Heart right ventricle (tissue), 16 donors: ENCODE results near the gene EEFSEC. TPM values are rescaled to one million over a fixed set of nuclear protein-coding genes. Genes with fewer than 3 reads are reported as not detected.

Source experiments
- ATAC-seq, 8 donors: fragments of 200-7000 bp; cut with Tn5 transposase; one replicate each; pipeline ENCODE4 v1.9.1; 2020; ENCODE audit warnings: mild to moderate bottlenecking in 8 of 8, moderate library complexity in 8 of 8, moderate number of reproducible peaks in 1 of 8
- DNase-seq, 2 donors: peaks; one replicate each; pipeline ENCODE4 v3.0.0-alpha.2; 2020
- H3K27ac ChIP-seq, 10 donors: fragments of 200-600 bp; sonication (generic) in 2 of 10; one replicate each; pipeline versions ENCODE4 v1.5.0 to v1.8.0; 2020 to 2022; ENCODE audit warnings: mild to moderate bottlenecking in 3 of 10
- H3K27me3 ChIP-seq, 7 donors: fragments of 200-600 bp; one replicate each; pipeline ENCODE4 v1.8.0; 2021 to 2022; ENCODE audit warnings: mild to moderate bottlenecking in 2 of 7
- H3K36me3 ChIP-seq, 9 donors: fragments of 200-600 bp; sonication (generic) in 1 of 9; one replicate each; pipeline versions ENCODE4 v1.5.0 to v1.8.0; 2020 to 2022; ENCODE audit warnings: mild to moderate bottlenecking in 2 of 9
- H3K4me1 ChIP-seq, 9 donors: fragments of 200-600 bp; sonication (generic) in 1 of 9; one replicate each; pipeline versions ENCODE4 v1.5.0 to v1.8.0; 2020 to 2022; ENCODE audit warnings: mild to moderate bottlenecking in 4 of 9
- H3K4me3 ChIP-seq, 10 donors: fragments of 200-600 bp; sonication (generic) in 2 of 10; one replicate each; pipeline versions ENCODE4 v1.5.0 to v1.8.0; 2020 to 2022; ENCODE audit warnings: mild to moderate bottlenecking in 7 of 10, moderate library complexity in 2 of 10
- H3K9me3 ChIP-seq, 11 donors: fragments of 200-600 bp in 10 of 11; sonication (generic) in 2 of 11; one replicate each; pipeline versions ENCODE4 v1.5.0 to v1.8.0; 2013 to 2022; ENCODE audit warnings: mild to moderate bottlenecking in 2 of 11, control low read depth in 1 of 11, moderate library complexity in 1 of 11
- WGBS, 2 donors: extraction: QIAGEN DNeasy Blood & Tissue Kit; methylation state at CpG; one replicate each; pipeline ENCODE4 v1.1.7; 2013; ENCODE audit warnings: inconsistent platforms in 1 of 2; 5-methylcytosine and 5-hydroxymethylcytosine counted together
- intact Hi-C, 10 donors: fragments of 100-400 bp; cut with DNase I; formaldehyde crosslinking; loops; one replicate each; pipeline versions ENCODE4 v1.11.1 to v1.14.2; 2022
- polyA plus RNA-seq, 2 donors: library from polyadenylated mRNA; stranded (reverse); fragments of 200-250 nt; gene quantifications; one replicate each; pipeline ENCODE4 v1.2.3, GENCODE V29; 2013
- total RNA-seq, 10 donors: library from RNA; stranded (reverse); fragmentation: NEBNext Ultra II Directional in 3 of 10; extraction: Animal tissue kit (Norgen Biotek cat#: 25700) in 3 of 10; gene quantifications; one replicate each; pipeline versions ENCODE4 v1.2.1 to v1.2.4, GENCODE V29; 2021 to 2023
- TF ChIP-seq, protein P1 (sequence below), 9 donors: fragments of 200-600 bp; sonication (generic) in 2 of 9; IDR thresholded peaks; one replicate each; pipeline versions ENCODE4 v1.5.0 to v1.8.0; 2021 to 2022; ENCODE audit warnings: antibody characterized with exemption in 9 of 9, mild to moderate bottlenecking in 5 of 9, moderate library complexity in 1 of 9
- donor health status: Arrhythmogenic right ventricular cardiomyopathy.
- donor health status: ischemic (EF 13 %, LVEDD 7.1; RV severe dilation, severe dysfunction).
- donor health status: healthy with polysubstance abuse.
- donor health status: DM: no; HTN: yes; CAD: no.
- donor health status: DM: no; HTN: no; CAD: no.
- donor health status: ischemic (EF 25% LVEDD 6.9; RV normal size, moderate dysfunction).
- donor health status: ischemic (EF 25% LVEDD 5.7; RV mildly dilated, moderate dysfunction).
- donor health status: healthy.
- donor health status: DM: yes; HTN: yes; CAD: no.
- donor health status: Ischemic cardiomyopathy.
- donor health status: ischemic (EF 35%, LVEDD 5.7; RV mildly dilated, moderate dysfunction).
- donor health status: nonischemic (EF 11% LVEDD 7.7; RV severe dilation, severe dysfunction).
- donor health status: DM: yes; HTN: yes; CAD: no.
- donor health status: PGD.
- donor health status: ischemic (EF 29% LVEDD 5.4; RV normal size, mild dysfunction).
- donor health status: nonischemic (EF 23%, LVEDD 6.1; RV moderate dilation, normal function).

The EEFSEC gene
- total and polyA plus RNA-seq, 12 donors, result 16.5 to 29.5 (median 25.0) TPM

DNA sequence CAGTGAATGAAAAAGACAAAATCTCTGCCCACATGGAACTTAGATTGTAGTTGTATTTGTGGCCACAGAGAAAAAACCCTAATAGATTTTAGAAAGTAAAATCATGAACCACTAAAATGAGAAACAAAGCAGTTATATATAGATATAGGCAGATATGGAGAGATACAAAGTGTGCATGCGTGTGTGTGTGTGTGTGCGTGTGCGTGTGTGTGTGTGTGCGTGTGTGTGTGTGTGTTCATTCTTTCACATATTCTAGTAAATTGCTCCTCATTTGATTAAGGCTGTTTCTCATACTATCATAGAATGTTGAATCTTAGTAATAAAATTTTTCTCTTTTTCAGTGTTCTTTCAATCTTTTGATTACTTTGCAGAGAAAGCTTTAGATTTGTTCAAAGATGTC lies 194.8 kb downstream of the EEFSEC start:
- Histone ChIP-seq H3K4me1 (peaks cover 0 to 9% (median 4%) of the 10 kb centered on the region in 9 donors), H3K9me3 (no peaks in the 10 kb centered on the region), H3K27ac (no peak overlapping the region), H3K27me3 (no peaks in the 10 kb centered on the region), H3K36me3 (peaks cover 0 to 19% (median 0%) of the 10 kb centered on the region in 9 donors), H3K4me3 (no peak overlapping the region)
- ATAC-seq (no peak), DNase-seq (no peak)
- intact Hi-C loops, result no loop called here
- TF ChIP-seq, protein P1, sequence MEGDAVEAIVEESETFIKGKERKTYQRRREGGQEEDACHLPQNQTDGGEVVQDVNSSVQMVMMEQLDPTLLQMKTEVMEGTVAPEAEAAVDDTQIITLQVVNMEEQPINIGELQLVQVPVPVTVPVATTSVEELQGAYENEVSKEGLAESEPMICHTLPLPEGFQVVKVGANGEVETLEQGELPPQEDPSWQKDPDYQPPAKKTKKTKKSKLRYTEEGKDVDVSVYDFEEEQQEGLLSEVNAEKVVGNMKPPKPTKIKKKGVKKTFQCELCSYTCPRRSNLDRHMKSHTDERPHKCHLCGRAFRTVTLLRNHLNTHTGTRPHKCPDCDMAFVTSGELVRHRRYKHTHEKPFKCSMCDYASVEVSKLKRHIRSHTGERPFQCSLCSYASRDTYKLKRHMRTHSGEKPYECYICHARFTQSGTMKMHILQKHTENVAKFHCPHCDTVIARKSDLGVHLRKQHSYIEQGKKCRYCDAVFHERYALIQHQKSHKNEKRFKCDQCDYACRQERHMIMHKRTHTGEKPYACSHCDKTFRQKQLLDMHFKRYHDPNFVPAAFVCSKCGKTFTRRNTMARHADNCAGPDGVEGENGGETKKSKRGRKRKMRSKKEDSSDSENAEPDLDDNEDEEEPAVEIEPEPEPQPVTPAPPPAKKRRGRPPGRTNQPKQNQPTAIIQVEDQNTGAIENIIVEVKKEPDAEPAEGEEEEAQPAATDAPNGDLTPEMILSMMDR (IDR thresholded peaks at IDR 0.05), result no peak
- WGBS, 2 donors, result 77 to 81% methylated on average over 4 of the region's 4 CpGs

DNA sequence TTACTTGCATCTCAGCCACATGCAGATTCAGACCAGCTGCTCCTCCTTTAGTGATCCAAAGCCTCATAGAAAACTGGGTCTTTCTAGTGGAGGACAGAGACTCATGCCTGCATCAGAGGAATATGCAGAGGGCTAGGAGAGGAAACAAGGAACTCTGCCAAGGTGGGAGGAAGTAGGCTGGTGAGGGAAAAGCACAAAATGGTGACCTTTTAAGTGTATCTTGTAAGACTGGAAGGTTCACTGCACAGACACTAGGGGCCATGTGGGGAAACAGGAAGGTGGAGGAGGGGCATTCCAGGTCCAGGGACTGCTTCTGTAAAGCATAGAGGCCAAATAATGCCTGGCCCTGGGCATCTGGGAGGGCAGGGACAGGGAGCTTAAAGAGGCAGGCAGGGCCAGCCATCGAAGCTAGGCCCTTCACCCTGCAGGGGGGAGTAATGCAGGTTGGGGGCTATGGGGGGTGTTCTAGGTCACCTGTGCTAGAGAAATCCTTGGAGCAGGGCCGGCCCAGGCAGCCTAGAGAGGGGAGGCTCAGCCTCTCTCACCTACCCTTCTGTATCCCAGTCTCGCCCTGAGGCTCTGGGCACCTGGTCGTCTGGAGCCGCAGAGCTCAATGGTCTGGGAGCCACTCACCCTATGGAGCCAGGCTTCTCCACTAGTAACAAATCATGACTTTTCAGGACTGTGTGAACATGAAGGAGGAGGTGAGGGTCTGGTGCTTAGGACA lies 195.7 kb downstream of the EEFSEC start:
- H3K27me3 ChIP-seq, result no peaks in the 10 kb centered on the region
- intact Hi-C loops, result no loop called here
- 93 to 97% methylated on average over 5 of the region's 5 CpGs for WGBS, 2 donors
- no peak for DNase-seq
- peak in 1 of 8 donors; percentile 33 for ATAC-seq
- H3K36me3 ChIP-seq, result peaks cover 0 to 19% (median 0%) of the 10 kb centered on the region in 9 donors
- peaks cover 0 to 9% (median 0%) of the 10 kb centered on the region in 9 donors for H3K4me1 ChIP-seq
- H3K27ac ChIP-seq, result no peak overlapping the region
- no peak overlapping the region for H3K4me3 ChIP-seq
- no peaks in the 10 kb centered on the region for H3K9me3 ChIP-seq
- TF ChIP-seq, protein P1 (IDR thresholded peaks at IDR 0.05), result no peak

DNA sequence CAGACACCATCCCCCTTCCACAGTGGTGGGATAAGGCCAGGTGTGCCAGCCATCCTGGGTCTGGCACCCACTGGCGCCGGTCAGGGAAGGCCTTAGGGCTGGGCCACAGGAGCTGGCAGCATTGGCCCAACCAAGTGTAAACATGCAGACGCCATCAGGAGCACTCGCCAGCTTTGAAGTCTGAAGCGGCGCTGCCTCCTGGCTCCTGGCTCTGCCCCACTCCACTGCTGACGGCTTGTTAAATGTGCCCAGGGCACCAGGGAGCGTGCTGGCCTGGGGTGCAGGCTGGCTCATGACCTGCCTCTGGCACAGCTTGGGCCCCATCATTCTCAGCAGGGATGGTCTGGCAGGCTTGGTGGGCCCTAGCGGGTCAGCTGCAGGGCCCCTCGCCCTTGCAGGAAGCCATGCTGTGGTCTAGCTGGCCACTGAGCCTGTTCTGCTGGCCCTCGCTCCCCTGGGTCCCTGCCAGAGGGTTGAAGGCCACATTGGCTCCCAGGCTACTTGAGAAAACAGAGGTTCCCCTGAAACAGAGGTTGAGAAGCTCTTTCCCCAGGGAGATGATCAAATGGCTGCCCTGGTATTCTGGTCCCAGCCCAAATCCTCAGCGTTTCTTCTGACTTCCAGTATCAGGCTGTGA lies 196.8 kb downstream of the EEFSEC start:
- Histone ChIP-seq H3K9me3 (no peaks in the 10 kb centered on the region), H3K27me3 (no peaks in the 10 kb centered on the region), H3K4me3 (no peak overlapping the region), H3K4me1 (peaks cover 0 to 18% (median 0%) of the 10 kb centered on the region in 9 donors), H3K36me3 (peaks cover 0 to 18% (median 0%) of the 10 kb centered on the region in 9 donors), H3K27ac (no peak overlapping the region)
- TF ChIP-seq, protein P1 (IDR thresholded peaks at IDR 0.05), result no peak
- intact Hi-C loops, result no loop called here
- peak in 4 of 8 donors; percentile 8 to 57 (median 52) for ATAC-seq
- 96 to 98% methylated on average over 12 of the region's 12 CpGs for WGBS, 2 donors
- DNase-seq, result no peak

DNA sequence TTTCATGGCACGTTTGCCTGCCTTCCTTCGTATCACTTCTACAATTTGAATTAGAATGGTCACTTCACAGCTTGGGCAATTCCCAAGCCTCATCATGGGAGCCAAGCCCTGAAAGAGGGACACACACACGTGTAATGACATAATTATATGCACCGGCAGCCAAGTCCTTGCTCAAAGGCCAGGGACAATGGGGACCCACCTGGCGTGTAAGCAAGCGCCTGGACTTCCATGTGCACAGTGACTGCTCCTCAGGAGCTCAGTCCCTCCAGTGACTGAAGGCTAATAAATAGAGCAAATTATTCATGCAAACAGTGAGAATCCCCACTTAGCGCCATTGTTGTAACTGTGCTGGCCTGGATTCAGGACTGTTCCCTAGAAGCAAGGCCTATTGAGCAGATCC lies 198.3 kb downstream of the EEFSEC start:
- intact Hi-C loops, result no loop called here
- Histone ChIP-seq H3K27me3 (no peaks in the 10 kb centered on the region), H3K9me3 (no peaks in the 10 kb centered on the region), H3K4me3 (no peak overlapping the region), H3K36me3 (peaks cover 0 to 18% (median 0%) of the 10 kb centered on the region in 9 donors), H3K27ac (no peak overlapping the region), H3K4me1 (peaks cover 0 to 19% (median 3%) of the 10 kb centered on the region in 9 donors)
- ATAC-seq (no peak), DNase-seq (no peak)
- TF ChIP-seq, protein P1 (IDR thresholded peaks at IDR 0.05), result no peak
- WGBS, 2 donors, result 93 to 94% methylated on average over 7 of the region's 7 CpGs
